HEK293 (cell line): Measurements from ENCODE around the gene CD28.

ENCODE experiments used
- ZNF133 ChIP-seq: fragments of 450-650 bp; formaldehyde crosslinking; IDR thresholded peaks from 2 replicates; pipeline ENCODE4 v1.5.1; 2016; ENCODE audit warnings: missing biosample characterization, missing genetic modification characterization
- ZNF292 ChIP-seq: fragments of 450-650 bp; formaldehyde crosslinking; IDR thresholded peaks from 2 replicates; pipeline ENCODE4 v1.5.1; 2016; ENCODE audit warnings: low read depth, missing biosample characterization, missing genetic modification characterization, borderline replicate concordance
- ZNF561 ChIP-seq: fragments of 450-650 bp; IDR thresholded peaks from 2 replicates; pipeline ENCODE4 v1.5.1; 2018; ENCODE audit warnings: missing biosample characterization, missing genetic modification characterization, borderline replicate concordance
- TF ChIP-seq, protein P1 (sequence below): fragments of 450-650 bp; formaldehyde crosslinking; IDR thresholded peaks from 2 replicates; pipeline ENCODE4 v1.5.1; 2016; ENCODE audit warnings: missing biosample characterization, missing genetic modification characterization
- TF ChIP-seq, protein P2 (sequence below): fragments of 450-650 bp; formaldehyde crosslinking; IDR thresholded peaks from 2 replicates; pipeline ENCODE4 v1.5.1; 2016; ENCODE audit warnings: missing biosample characterization, missing genetic modification characterization

GRCh38 chr2:203732953-203733510 is 26.6 kb downstream of the CD28 start:
- TF ChIP-seq, protein P1, sequence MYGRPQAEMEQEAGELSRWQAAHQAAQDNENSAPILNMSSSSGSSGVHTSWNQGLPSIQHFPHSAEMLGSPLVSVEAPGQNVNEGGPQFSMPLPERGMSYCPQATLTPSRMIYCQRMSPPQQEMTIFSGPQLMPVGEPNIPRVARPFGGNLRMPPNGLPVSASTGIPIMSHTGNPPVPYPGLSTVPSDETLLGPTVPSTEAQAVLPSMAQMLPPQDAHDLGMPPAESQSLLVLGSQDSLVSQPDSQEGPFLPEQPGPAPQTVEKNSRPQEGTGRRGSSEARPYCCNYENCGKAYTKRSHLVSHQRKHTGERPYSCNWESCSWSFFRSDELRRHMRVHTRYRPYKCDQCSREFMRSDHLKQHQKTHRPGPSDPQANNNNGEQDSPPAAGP (tag by site-specific recombination), result no peak
- no peak for TF ChIP-seq ZNF133 (tag by site-specific recombination)
- no peak for TF ChIP-seq ZNF292 (tag by site-specific recombination)
- TF ChIP-seq ZNF561, result no peak
- TF ChIP-seq, protein P2, sequence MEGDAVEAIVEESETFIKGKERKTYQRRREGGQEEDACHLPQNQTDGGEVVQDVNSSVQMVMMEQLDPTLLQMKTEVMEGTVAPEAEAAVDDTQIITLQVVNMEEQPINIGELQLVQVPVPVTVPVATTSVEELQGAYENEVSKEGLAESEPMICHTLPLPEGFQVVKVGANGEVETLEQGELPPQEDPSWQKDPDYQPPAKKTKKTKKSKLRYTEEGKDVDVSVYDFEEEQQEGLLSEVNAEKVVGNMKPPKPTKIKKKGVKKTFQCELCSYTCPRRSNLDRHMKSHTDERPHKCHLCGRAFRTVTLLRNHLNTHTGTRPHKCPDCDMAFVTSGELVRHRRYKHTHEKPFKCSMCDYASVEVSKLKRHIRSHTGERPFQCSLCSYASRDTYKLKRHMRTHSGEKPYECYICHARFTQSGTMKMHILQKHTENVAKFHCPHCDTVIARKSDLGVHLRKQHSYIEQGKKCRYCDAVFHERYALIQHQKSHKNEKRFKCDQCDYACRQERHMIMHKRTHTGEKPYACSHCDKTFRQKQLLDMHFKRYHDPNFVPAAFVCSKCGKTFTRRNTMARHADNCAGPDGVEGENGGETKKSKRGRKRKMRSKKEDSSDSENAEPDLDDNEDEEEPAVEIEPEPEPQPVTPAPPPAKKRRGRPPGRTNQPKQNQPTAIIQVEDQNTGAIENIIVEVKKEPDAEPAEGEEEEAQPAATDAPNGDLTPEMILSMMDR (tag by site-specific recombination), result no peak
